Neural cell (in vitro differentiated cells): Measurements from ENCODE around the gene HPS4.
"Not testable (repeated sequence)": the region's sequence is repeated elsewhere in the genome, so short reads cannot be mapped to it uniquely, and the experiment has no call there.

ENCODE experiments used
- EP300 ChIP-seq: fragments of 450-650 bp; conservative IDR thresholded peaks from 2 replicates; pipeline ENCODE4 v1.6.1; 2014; ENCODE audit warnings: antibody characterized with exemption, mild to moderate bottlenecking, moderate library complexity; ENCODE audit not compliant: poor library complexity, severe bottlenecking
- EZH2 ChIP-seq: fragments of 200-600, 300-800 bp; shearing (Covaris generic), sonication (generic); IDR thresholded peaks from 2 replicates; pipeline ENCODE4 v1.6.1; 2014; ENCODE audit warnings: antibody characterized with exemption, low read length, borderline replicate concordance, mild to moderate bottlenecking; ENCODE audit not compliant: insufficient read depth, poor library complexity, severe bottlenecking
- MXI1 ChIP-seq: fragments of 450-650 bp; conservative IDR thresholded peaks from 2 replicates; pipeline ENCODE4 v1.6.1; 2014; ENCODE audit warnings: antibody characterized with exemption, mild to moderate bottlenecking; ENCODE audit not compliant: poor library complexity, severe bottlenecking
- POLR2AphosphoS5 ChIP-seq: IDR thresholded peaks from 2 replicates; pipeline ENCODE4 v1.6.1; 2012
- TAF1 ChIP-seq: IDR thresholded peaks from 2 replicates; pipeline ENCODE4 v1.6.1; 2012; ENCODE audit warnings: low read depth
- TF ChIP-seq, protein P1 (sequence below): fragments of 450-650 bp; IDR thresholded peaks from 2 replicates; pipeline ENCODE4 v1.5.1; 2014; ENCODE audit warnings: antibody characterized with exemption, mild to moderate bottlenecking, moderate library complexity; ENCODE audit not compliant: poor library complexity, severe bottlenecking
- TF ChIP-seq, protein P2 (sequence below): IDR thresholded peaks from 2 replicates; pipeline ENCODE4 v1.6.1; 2012; ENCODE audit warnings: borderline replicate concordance

DNA sequence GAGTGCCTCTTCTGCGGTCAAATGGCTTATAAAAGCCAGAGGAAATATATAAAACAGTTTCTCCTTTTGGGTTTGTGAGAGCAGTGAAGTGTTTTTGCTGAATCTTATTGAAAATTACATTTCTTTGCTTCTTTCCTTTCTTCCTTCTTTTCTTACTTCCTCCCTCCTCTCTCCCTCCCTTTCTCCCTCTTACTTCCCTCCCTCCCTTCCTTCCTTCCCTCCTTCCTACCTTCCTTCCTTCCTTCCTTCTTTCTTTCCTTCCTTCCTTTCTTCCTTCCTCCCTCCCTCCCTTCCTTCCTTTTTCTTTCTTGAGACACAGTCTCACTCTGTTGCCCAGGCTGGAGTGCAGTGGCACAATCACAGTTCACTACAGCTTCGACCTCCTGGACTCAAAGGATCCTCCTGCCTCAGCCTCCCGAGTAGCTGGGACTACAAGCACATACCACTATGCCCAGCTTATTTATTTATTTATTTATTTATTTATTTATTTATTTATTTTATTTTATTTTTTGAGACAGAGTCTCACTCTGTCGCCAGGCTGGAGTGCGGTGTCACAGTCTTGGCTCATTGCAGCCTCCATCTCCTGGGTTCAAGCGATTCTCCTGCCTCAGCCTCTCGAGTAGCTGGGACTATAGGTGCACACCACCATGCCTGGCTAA lies 74.9 kb downstream of the HPS4 start:
- not testable (repeated sequence) for TF ChIP-seq POLR2AphosphoS5, TAF1, EZH2, EP300, MXI1
- TF ChIP-seq, protein P1, sequence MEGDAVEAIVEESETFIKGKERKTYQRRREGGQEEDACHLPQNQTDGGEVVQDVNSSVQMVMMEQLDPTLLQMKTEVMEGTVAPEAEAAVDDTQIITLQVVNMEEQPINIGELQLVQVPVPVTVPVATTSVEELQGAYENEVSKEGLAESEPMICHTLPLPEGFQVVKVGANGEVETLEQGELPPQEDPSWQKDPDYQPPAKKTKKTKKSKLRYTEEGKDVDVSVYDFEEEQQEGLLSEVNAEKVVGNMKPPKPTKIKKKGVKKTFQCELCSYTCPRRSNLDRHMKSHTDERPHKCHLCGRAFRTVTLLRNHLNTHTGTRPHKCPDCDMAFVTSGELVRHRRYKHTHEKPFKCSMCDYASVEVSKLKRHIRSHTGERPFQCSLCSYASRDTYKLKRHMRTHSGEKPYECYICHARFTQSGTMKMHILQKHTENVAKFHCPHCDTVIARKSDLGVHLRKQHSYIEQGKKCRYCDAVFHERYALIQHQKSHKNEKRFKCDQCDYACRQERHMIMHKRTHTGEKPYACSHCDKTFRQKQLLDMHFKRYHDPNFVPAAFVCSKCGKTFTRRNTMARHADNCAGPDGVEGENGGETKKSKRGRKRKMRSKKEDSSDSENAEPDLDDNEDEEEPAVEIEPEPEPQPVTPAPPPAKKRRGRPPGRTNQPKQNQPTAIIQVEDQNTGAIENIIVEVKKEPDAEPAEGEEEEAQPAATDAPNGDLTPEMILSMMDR, result not testable (repeated sequence)
- TF ChIP-seq, protein P2, sequence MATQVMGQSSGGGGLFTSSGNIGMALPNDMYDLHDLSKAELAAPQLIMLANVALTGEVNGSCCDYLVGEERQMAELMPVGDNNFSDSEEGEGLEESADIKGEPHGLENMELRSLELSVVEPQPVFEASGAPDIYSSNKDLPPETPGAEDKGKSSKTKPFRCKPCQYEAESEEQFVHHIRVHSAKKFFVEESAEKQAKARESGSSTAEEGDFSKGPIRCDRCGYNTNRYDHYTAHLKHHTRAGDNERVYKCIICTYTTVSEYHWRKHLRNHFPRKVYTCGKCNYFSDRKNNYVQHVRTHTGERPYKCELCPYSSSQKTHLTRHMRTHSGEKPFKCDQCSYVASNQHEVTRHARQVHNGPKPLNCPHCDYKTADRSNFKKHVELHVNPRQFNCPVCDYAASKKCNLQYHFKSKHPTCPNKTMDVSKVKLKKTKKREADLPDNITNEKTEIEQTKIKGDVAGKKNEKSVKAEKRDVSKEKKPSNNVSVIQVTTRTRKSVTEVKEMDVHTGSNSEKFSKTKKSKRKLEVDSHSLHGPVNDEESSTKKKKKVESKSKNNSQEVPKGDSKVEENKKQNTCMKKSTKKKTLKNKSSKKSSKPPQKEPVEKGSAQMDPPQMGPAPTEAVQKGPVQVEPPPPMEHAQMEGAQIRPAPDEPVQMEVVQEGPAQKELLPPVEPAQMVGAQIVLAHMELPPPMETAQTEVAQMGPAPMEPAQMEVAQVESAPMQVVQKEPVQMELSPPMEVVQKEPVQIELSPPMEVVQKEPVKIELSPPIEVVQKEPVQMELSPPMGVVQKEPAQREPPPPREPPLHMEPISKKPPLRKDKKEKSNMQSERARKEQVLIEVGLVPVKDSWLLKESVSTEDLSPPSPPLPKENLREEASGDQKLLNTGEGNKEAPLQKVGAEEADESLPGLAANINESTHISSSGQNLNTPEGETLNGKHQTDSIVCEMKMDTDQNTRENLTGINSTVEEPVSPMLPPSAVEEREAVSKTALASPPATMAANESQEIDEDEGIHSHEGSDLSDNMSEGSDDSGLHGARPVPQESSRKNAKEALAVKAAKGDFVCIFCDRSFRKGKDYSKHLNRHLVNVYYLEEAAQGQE, result not testable (repeated sequence)
